Lower leg skin (tissue), 3 donors: ENCODE measurements around the gene MMD.

Source experiments
- CTCF ChIP-seq, 3 donors: fragments of 450-650 bp; IDR thresholded peaks; one replicate each; pipeline ENCODE4 v1.5.1; 2016; ENCODE audit warnings: antibody characterized with exemption in 3 of 3, mild to moderate bottlenecking in 3 of 3, moderate library complexity in 2 of 3
- POLR2A ChIP-seq, 2 donors: fragments of 450-650 bp; IDR thresholded peaks; one replicate each; pipeline ENCODE4 v1.6.1; 2016 to 2017; ENCODE audit warnings: antibody characterized with exemption in 2 of 2, mild to moderate bottlenecking in 1 of 2, moderate library complexity in 1 of 2

- TF ChIP-seq POLR2A (IDR thresholded peaks at IDR 0.05) (no peak), CTCF (IDR thresholded peaks at IDR 0.05) (no peak)
Observed at GRCh38 chr17:55462711-55463110, 41.1 kb upstream of the MMD start.
